GM23338 (cell line): ENCODE results near the gene POU5F1. TPM values are rescaled to one million over a fixed set of nuclear protein-coding genes. Genes with fewer than 3 reads are reported as not detected.

Experiments
- ATAC-seq: fragments of 200-7000 bp; cut with Tn5 transposase; 3 replicates; pipeline ENCODE4 v1.9.1; 2020
- DNase-seq: peaks from one replicate; pipeline ENCODE4 v3.0.0-alpha.2; 2015; ENCODE audit warnings: low spot score
- H2AFZ ChIP-seq: fragments of 200-600 bp; sonication (generic); 2 replicates; pipeline ENCODE4 v1.8.0; 2016; ENCODE audit warnings: antibody characterized with exemption, mild to moderate bottlenecking, moderate library complexity
- H3F3A ChIP-seq: fragments of 200-600 bp; sonication (generic); replicated peaks from 2 replicates; pipeline ENCODE4 v1.8.0; 2017; ENCODE audit warnings: antibody characterized with exemption, mixed run types, low read depth
- H3K27ac ChIP-seq: fragments of 200-600 bp; sonication (generic); 2 replicates; pipeline ENCODE4 v1.6.1; 2016; ENCODE audit warnings: low read depth
- H3K27me3 ChIP-seq: fragments of 200-600 bp; sonication (generic); 2 replicates; pipeline ENCODE4 v1.8.0; 2016; ENCODE audit warnings: mild to moderate bottlenecking, mixed run types, moderate library complexity; ENCODE audit not compliant: insufficient read depth
- H3K36me3 ChIP-seq: fragments of 200-600 bp; sonication (generic); 2 replicates; pipeline ENCODE4 v1.8.0; 2016; ENCODE audit warnings: mild to moderate bottlenecking; ENCODE audit not compliant: insufficient read depth
- H3K4me1 ChIP-seq: fragments of 200-600 bp; sonication (generic); 2 replicates; pipeline ENCODE4 v1.8.0; 2016; ENCODE audit warnings: mild to moderate bottlenecking, moderate library complexity; ENCODE audit not compliant: insufficient read depth
- H3K4me2 ChIP-seq: fragments of 200-600 bp; sonication (generic); 2 replicates; pipeline ENCODE4 v1.7.1; 2017; ENCODE audit warnings: mixed run types
- H3K4me3 ChIP-seq: fragments of 200-600 bp; sonication (generic); 2 replicates; pipeline ENCODE4 v1.6.1; 2016; ENCODE audit warnings: mixed run types
- H3K79me2 ChIP-seq: fragments of 200-600 bp; sonication (generic); replicated peaks from 2 replicates; pipeline ENCODE4 v1.8.0; 2017; ENCODE audit warnings: mild to moderate bottlenecking; ENCODE audit not compliant: insufficient read depth
- H3K9me2 ChIP-seq: fragments of 200-600 bp; sonication (generic); 2 replicates; pipeline ENCODE4 v1.8.0; 2017; ENCODE audit not compliant: insufficient read depth
- H4K20me1 ChIP-seq: fragments of 200-600 bp; sonication (generic); replicated peaks from 2 replicates; pipeline ENCODE4 v1.8.0; 2017; ENCODE audit warnings: mild to moderate bottlenecking; ENCODE audit not compliant: insufficient read depth
- H3K27ac Mint-ChIP-seq: 2 replicates; pipeline ENCODE4 v1.8.0; 2020; ENCODE audit warnings: inconsistent platforms, mild to moderate bottlenecking, moderate library complexity, mixed read lengths
- H3K27me3 Mint-ChIP-seq: 3 replicates; pipeline ENCODE4 v1.8.0; 2022; ENCODE audit warnings: low read depth, mild to moderate bottlenecking, moderate library complexity, mixed read lengths, inconsistent platforms; ENCODE audit not compliant: insufficient read depth, poor library complexity
- H3K36me3 Mint-ChIP-seq: 3 replicates; pipeline ENCODE4 v1.8.0; 2021; ENCODE audit warnings: low read depth, mild to moderate bottlenecking, inconsistent platforms, moderate library complexity, mixed read lengths
- H3K4me1 Mint-ChIP-seq: 3 replicates; pipeline ENCODE4 v1.8.0; 2020; ENCODE audit warnings: mild to moderate bottlenecking, inconsistent platforms, mixed read lengths
- H3K4me3 Mint-ChIP-seq: 3 replicates; pipeline ENCODE4 v1.8.0; 2021; ENCODE audit warnings: moderate library complexity, mild to moderate bottlenecking, inconsistent platforms, mixed read lengths
- H3K9me3 Mint-ChIP-seq: 3 replicates; pipeline ENCODE4 v1.8.0; 2020; ENCODE audit warnings: moderate library complexity, mild to moderate bottlenecking, inconsistent platforms, mixed read lengths
- CTCF ChIP-seq, 2 experiments: fragments of 200-600 bp in 1 of 2; sonication (generic) in 1 of 2; conservative IDR thresholded peaks; 2 replicates each; pipeline versions ENCODE4 v1.5.1 to v1.6.1; 2016 to 2017; ENCODE audit warnings: antibody characterized with exemption in 2 of 2, low read depth in 2 of 2, mild to moderate bottlenecking in 2 of 2, moderate library complexity in 1 of 2
- EZH2phosphoT487 ChIP-seq: fragments of 200-600 bp; sonication (generic); IDR thresholded peaks from one replicate; pipeline ENCODE4 v1.8.1; 2018; ENCODE audit warnings: antibody characterized with exemption; ENCODE audit not compliant: unreplicated experiment
- JUNB ChIP-seq: IDR thresholded peaks from one replicate; pipeline ENCODE4 v1.6.1; 2016; ENCODE audit warnings: antibody characterized with exemption; ENCODE audit not compliant: unreplicated experiment
- STAT1 ChIP-seq: IDR thresholded peaks from one replicate; pipeline ENCODE4 v1.6.1; 2016; ENCODE audit warnings: antibody characterized with exemption; ENCODE audit not compliant: unreplicated experiment
- ZNF114 ChIP-seq: fragments of 250-450 bp; sonication (Bioruptor Pico); IDR thresholded peaks from 2 replicates; pipeline ENCODE4 v1.5.0; 2020; ENCODE audit warnings: mild to moderate bottlenecking, moderate library complexity
- ZNF331 ChIP-seq: fragments of 250-450 bp; sonication (Bioruptor Pico); IDR thresholded peaks from 2 replicates; pipeline ENCODE4 v1.5.0; 2020; ENCODE audit warnings: low read depth, mild to moderate bottlenecking, moderate library complexity
- ZNF462 ChIP-seq: fragments of 250-450 bp; sonication (Bioruptor Pico); IDR thresholded peaks from 2 replicates; pipeline ENCODE4 v1.5.0; 2020; ENCODE audit warnings: mild to moderate bottlenecking, moderate library complexity
- polyA plus RNA-seq: library from polyadenylated mRNA; unstranded; fragments of >200 nt; fragmentation: Nextera tagmentation; extraction: Ambion mirVana; gene quantifications from 2 replicates; pipeline ENCODE4 v1.2.1, GENCODE V29; 2016
- total RNA-seq: library from RNA; depleted of rRNA; stranded (reverse); fragments of >200 nt; shearing (Covaris generic); gene quantifications from 2 replicates; pipeline ENCODE4 v1.2.3, GENCODE V29; 2014

Gene POU5F1
- total and polyA plus RNA-seq, 2 experiments from 2014 or later = 1,839 to 3,419 TPM

- TF ChIP-seq ZNF462 = no peak
- TF ChIP-seq STAT1 = no peak
- no peak for TF ChIP-seq ZNF114 (CRISPR knock-in tag)
- TF ChIP-seq EZH2phosphoT487 = no peak
- no peak for TF ChIP-seq JUNB
- no peak for TF ChIP-seq CTCF (conservative IDR thresholded peaks at IDR 0.05; ENCODE audit: low read depth in 2 of 2)
These were observed 38.7 kb upstream of the POU5F1 start (continued) for GRCh38 chr6:31209137-31209536.

- Histone ChIP-seq H3F3A (no peaks in the 10 kb centered on the region), H3K36me3 (no peaks in the 10 kb centered on the region), H3K4me3 (no peak overlapping the region), H3K4me1 (peaks cover 22% of the 10 kb centered on the region), H2AFZ (no peak overlapping the region), H3K27me3 (no peaks in the 10 kb centered on the region), H3K79me2 (no peaks in the 10 kb centered on the region), H3K9me2 (no peaks in the 10 kb centered on the region; the same call in 1 of the 2 replicates), H3K27ac (no peak overlapping the region), H4K20me1 (no peaks in the 10 kb centered on the region), H3K4me2 (no peak overlapping the region)
- Mint-ChIP-seq H3K9me3 (no peaks in the 10 kb centered on the region), H3K4me1 (peaks cover 24% of the 10 kb centered on the region), H3K27me3 (no peaks in the 10 kb centered on the region), H3K27ac (no peak overlapping the region), H3K4me3 (no peak overlapping the region), H3K36me3 (no peaks in the 10 kb centered on the region)
- ATAC-seq = no peak
- DNase-seq = no peak
- TF ChIP-seq ZNF331 = no peak
- TF ChIP-seq STAT1 = no peak
- no peak for TF ChIP-seq ZNF462
These were observed 38.0 kb upstream of the POU5F1 start for GRCh38 chr6:31208506-31208905.
